Neural cell (in vitro differentiated cells): ENCODE results near the gene SLC7A14. TPM values are rescaled to one million over a fixed set of nuclear protein-coding genes. Genes with fewer than 3 reads are reported as not detected.

Experiments
- H2AFZ ChIP-seq: fragments of 200-600, 300-800 bp; sonication (generic), shearing (Covaris generic); 2 replicates; pipeline ENCODE4 v1.6.0; 2014; ENCODE audit warnings: low read depth, mild to moderate bottlenecking, antibody characterized with exemption, low read length, moderate library complexity
- H3F3A ChIP-seq: fragments of 200-600 bp; shearing (Covaris generic); 2 replicates; pipeline ENCODE4 v1.6.1; 2016; ENCODE audit warnings: mild to moderate bottlenecking, moderate library complexity, mixed read lengths, antibody characterized with exemption, low read length; ENCODE audit not compliant: insufficient read depth, poor library complexity, severe bottlenecking
- H3K27ac ChIP-seq: fragments of 200-600, 300-800 bp; sonication (generic), shearing (Covaris generic); 2 replicates; pipeline ENCODE4 v1.5.1; 2014; ENCODE audit warnings: mild to moderate bottlenecking, low read length, moderate library complexity
- H3K27me3 ChIP-seq: fragments of 300-800, 200-600 bp; sonication (generic), shearing (Covaris generic); 2 replicates; pipeline ENCODE4 v1.6.0; 2014; ENCODE audit warnings: mild to moderate bottlenecking, low read depth, low read length, moderate library complexity; ENCODE audit not compliant: insufficient read depth
- H3K36me3 ChIP-seq: fragments of 300-800, 200-600 bp; sonication (generic), shearing (Covaris generic); 2 replicates; pipeline ENCODE4 v1.5.1; 2014; ENCODE audit warnings: mild to moderate bottlenecking, antibody characterized with exemption, low read length, moderate library complexity; ENCODE audit not compliant: insufficient read depth
- H3K4me2 ChIP-seq: fragments of 300-800, 200-600 bp; sonication (generic), shearing (Covaris generic); 2 replicates; pipeline ENCODE4 v1.6.0; 2014; ENCODE audit warnings: mild to moderate bottlenecking, low read length
- H3K4me3 ChIP-seq: fragments of 300-800, 200-600 bp; sonication (generic), shearing (Covaris generic); 2 replicates; pipeline ENCODE4 v1.5.1; 2014; ENCODE audit warnings: mild to moderate bottlenecking, low read length, moderate library complexity
- H3K79me2 ChIP-seq: fragments of 200-600 bp; shearing (Covaris generic); replicated peaks from 2 replicates; pipeline ENCODE4 v1.6.0; 2014; ENCODE audit warnings: mild to moderate bottlenecking, low read length, moderate library complexity; ENCODE audit not compliant: insufficient read depth
- H3K9ac ChIP-seq: fragments of 300-800, 200-600 bp; sonication (generic), shearing (Covaris generic); 2 replicates; pipeline ENCODE4 v1.6.1; 2016; ENCODE audit warnings: mild to moderate bottlenecking, low read length, mixed read lengths
- H3K9me2 ChIP-seq: fragments of 200-600 bp; shearing (Covaris generic); 2 replicates; pipeline ENCODE4 v1.6.1; 2016; ENCODE audit warnings: mild to moderate bottlenecking, low read length, mixed read lengths; ENCODE audit not compliant: insufficient read depth
- H3K9me3 ChIP-seq: fragments of 200-600, 300-800 bp; sonication (generic), shearing (Covaris generic); 2 replicates; pipeline ENCODE4 v1.6.1; 2016; ENCODE audit warnings: mild to moderate bottlenecking, mixed run types, low read length, moderate library complexity, mixed read lengths
- H4K20me1 ChIP-seq: fragments of 200-600 bp; shearing (Covaris generic); 2 replicates; pipeline ENCODE4 v1.6.1; 2016; ENCODE audit warnings: mild to moderate bottlenecking, mixed run types; ENCODE audit not compliant: insufficient read depth
- CTCF ChIP-seq: fragments of 450-650 bp; IDR thresholded peaks from 2 replicates; pipeline ENCODE4 v1.5.1; 2014; ENCODE audit warnings: antibody characterized with exemption, mild to moderate bottlenecking, moderate library complexity; ENCODE audit not compliant: poor library complexity, severe bottlenecking
- EP300 ChIP-seq: fragments of 450-650 bp; conservative IDR thresholded peaks from 2 replicates; pipeline ENCODE4 v1.6.1; 2014; ENCODE audit warnings: antibody characterized with exemption, mild to moderate bottlenecking, moderate library complexity; ENCODE audit not compliant: poor library complexity, severe bottlenecking
- EZH2 ChIP-seq: fragments of 200-600, 300-800 bp; shearing (Covaris generic), sonication (generic); IDR thresholded peaks from 2 replicates; pipeline ENCODE4 v1.6.1; 2014; ENCODE audit warnings: antibody characterized with exemption, low read length, borderline replicate concordance, mild to moderate bottlenecking; ENCODE audit not compliant: insufficient read depth, poor library complexity, severe bottlenecking
- MXI1 ChIP-seq: fragments of 450-650 bp; conservative IDR thresholded peaks from 2 replicates; pipeline ENCODE4 v1.6.1; 2014; ENCODE audit warnings: antibody characterized with exemption, mild to moderate bottlenecking; ENCODE audit not compliant: poor library complexity, severe bottlenecking
- POLR2AphosphoS5 ChIP-seq: IDR thresholded peaks from 2 replicates; pipeline ENCODE4 v1.6.1; 2012
- RAD21 ChIP-seq: fragments of 450-650 bp; conservative IDR thresholded peaks from 2 replicates; pipeline ENCODE4 v1.6.1; 2014; ENCODE audit warnings: antibody characterized with exemption, mild to moderate bottlenecking, moderate library complexity
- REST ChIP-seq: IDR thresholded peaks from 2 replicates; pipeline ENCODE4 v1.6.1; 2012; ENCODE audit warnings: borderline replicate concordance
- SMC3 ChIP-seq: fragments of 450-650 bp; conservative IDR thresholded peaks from 2 replicates; pipeline ENCODE4 v1.6.1; 2014; ENCODE audit warnings: antibody characterized with exemption, mild to moderate bottlenecking, moderate library complexity; ENCODE audit not compliant: poor library complexity
- TAF1 ChIP-seq: IDR thresholded peaks from 2 replicates; pipeline ENCODE4 v1.6.1; 2012; ENCODE audit warnings: low read depth
- polyA plus RNA-seq: library from polyadenylated mRNA; depleted of rRNA; stranded (reverse); fragments of >200 nt; gene quantifications from 2 replicates; pipeline ENCODE4 v1.2.3, GENCODE V29; 2014

SLC7A14 gene
- polyA plus RNA-seq, 1 donor from 2014 or later: 5.1 TPM

- Histone ChIP-seq H3K27ac (no peak overlapping the region), H3K9ac (no peak overlapping the region), H3K79me2 (no peaks in the 10 kb centered on the region), H4K20me1 (no peaks in the 10 kb centered on the region), H3F3A (no peaks in the 10 kb centered on the region), H3K4me3 (no peak overlapping the region), H3K27me3 (no peaks in the 10 kb centered on the region), H3K4me2 (no peak overlapping the region), H3K9me2 (no peaks in the 10 kb centered on the region), H3K9me3 (no peaks in the 10 kb centered on the region), H2AFZ (no peak overlapping the region), H3K36me3 (no peaks in the 10 kb centered on the region)
- no peak for TF ChIP-seq MXI1
These were observed 99.5 kb downstream of the SLC7A14 start for GRCh38 chr3:170486398-170486797.

- no peaks in the 10 kb centered on the region for H3F3A ChIP-seq
- no peaks in the 10 kb centered on the region for H3K27me3 ChIP-seq
- TF ChIP-seq RAD21: no peak
- TF ChIP-seq REST: no peak
- TF ChIP-seq POLR2AphosphoS5: no peak
- TF ChIP-seq EP300: no peak
- TF ChIP-seq CTCF: no peak
- no peak for TF ChIP-seq MXI1
- no peak for TF ChIP-seq EZH2
- no peak for TF ChIP-seq TAF1
- no peak for TF ChIP-seq SMC3
- H3K4me3 ChIP-seq: no peak overlapping the region
- H3K9ac ChIP-seq: no peak overlapping the region
- H3K9me2 ChIP-seq: no peaks in the 10 kb centered on the region
- no peaks in the 10 kb centered on the region for H3K36me3 ChIP-seq
- no peak overlapping the region for H3K4me2 ChIP-seq
- no peaks in the 10 kb centered on the region for H4K20me1 ChIP-seq
- no peaks in the 10 kb centered on the region for H3K9me3 ChIP-seq
- no peak overlapping the region for H2AFZ ChIP-seq
- H3K27ac ChIP-seq: no peak overlapping the region
- no peaks in the 10 kb centered on the region for H3K79me2 ChIP-seq
These were observed 100.2 kb downstream of the SLC7A14 start for GRCh38 chr3:170485696-170486095.

- Histone ChIP-seq H3K36me3 (no peaks in the 10 kb centered on the region), H3K27me3 (no peaks in the 10 kb centered on the region), H2AFZ (no peak overlapping the region), H4K20me1 (no peaks in the 10 kb centered on the region), H3K27ac (no peak overlapping the region), H3K4me3 (no peak overlapping the region), H3K9ac (no peak overlapping the region), H3K4me2 (no peak overlapping the region), H3K9me2 (no peaks in the 10 kb centered on the region), H3K79me2 (no peaks in the 10 kb centered on the region), H3F3A (no peaks in the 10 kb centered on the region), H3K9me3 (no peaks in the 10 kb centered on the region)
- TF ChIP-seq TAF1: no peak
- TF ChIP-seq CTCF: no peak
- TF ChIP-seq RAD21: no peak
- TF ChIP-seq SMC3: no peak
- no peak for TF ChIP-seq EZH2
- no peak for TF ChIP-seq POLR2AphosphoS5
- TF ChIP-seq REST: no peak
- no peak for TF ChIP-seq MXI1
- no peak for TF ChIP-seq EP300
These were observed 100.6 kb downstream of the SLC7A14 start for GRCh38 chr3:170485294-170485693.
